ENCODE measurements around the gene TK1. TPM values are rescaled to one million over a fixed set of nuclear protein-coding genes. Genes with fewer than 3 reads are reported as not detected.
A peak's percentile ranks its signal among the peaks of the same experiment; 100 is the strongest.

TK1 gene
- total RNA-seq, 2 experiments from 2014 or later: 175 to 179 TPM

GRCh38 chr17:78219396-78220150 is 32.7 kb upstream of the TK1 start:
- ATAC-seq (no peak), DNase-seq (no peak)
- ChIA-PET CTCF (no interaction called here), POLR2A (interaction anchor here (0.9 kb wide), 1 partner anchor 24 kb away, joined by 5 read pairs; no protein-coding TSS in a partner anchor)
- intact Hi-C loops (cut with micrococcal nuclease): no loop called here
- H3K4me1 Mint-ChIP-seq (ENCODE audit: low read depth): peaks cover 4% of the 10 kb centered on the region
- no peak overlapping the region for H3K27ac Mint-ChIP-seq
- no peaks in the 10 kb centered on the region for H3K27me3 Mint-ChIP-seq
- peaks cover 54% of the 10 kb centered on the region for H3K36me3 Mint-ChIP-seq (ENCODE audit: low read depth)
- TF ChIP-seq CTCF (IDR thresholded peaks at IDR 0.05): no peak
- no peaks in the 10 kb centered on the region for H3K9me3 Mint-ChIP-seq
- no peak overlapping the region for H3K4me3 Mint-ChIP-seq

- intact Hi-C loops (cut with micrococcal nuclease): no loop called here
Measured at GRCh38 chr17:78214706-78215061, 27.8 kb upstream of the TK1 start.

GRCh38 chr17:78214016-78214705 is 27.3 kb upstream of the TK1 start, which contains the start of gene BIRC5:
TSS of gene BIRC5 (plus strand) at chr17:78214253. CDS start at chr17:78214317, 64 bp downstream.
- Mint-ChIP-seq H3K27me3 (no peaks in the 10 kb centered on the region), H3K4me1 (ENCODE audit: low read depth) (peaks cover 9% of the 10 kb centered on the region), H3K36me3 (ENCODE audit: low read depth) (peaks cover 24% of the 10 kb centered on the region), H3K4me3 (peak within 1 kb of the TSS; percentile 96), H3K27ac (peak within 1 kb of the TSS; percentile 87), H3K9me3 (no peaks in the 10 kb centered on the region)
- CTCF ChIA-PET: interaction anchor here (1.1 to 2.0 kb wide), 3 partner anchors 37 to 283 kb away, joined by 3 to 10 read pairs (median 7); no protein-coding TSS in a partner anchor
- peak; percentile 96 for DNase-seq
- intact Hi-C loops (cut with micrococcal nuclease): no loop called here
- ATAC-seq: peak; percentile 100
- no peak for TF ChIP-seq CTCF (IDR thresholded peaks at IDR 0.05)
- POLR2A ChIA-PET: interaction anchor here (0.6 to 1.4 kb wide), 5 partner anchors 10 to 829 kb away, joined by 3 to 4 read pairs (median 3); no protein-coding TSS in a partner anchor

More at GRCh38 chr17:78214706-78215061, 27.8 kb upstream of the TK1 start:
- H3K27ac Mint-ChIP-seq: peak overlapping the region; percentile 87
- no peak for TF ChIP-seq CTCF (IDR thresholded peaks at IDR 0.05)
- ChIA-PET POLR2A (interaction anchor here (0.6 to 1.4 kb wide), 3 partner anchors 10 to 829 kb away, joined by 3 read pairs; no protein-coding TSS in a partner anchor), CTCF (interaction anchor here (1.0 to 2.0 kb wide), 4 partner anchors 36 to 282 kb away, joined by 3 to 10 read pairs (median 5); no protein-coding TSS in a partner anchor)
- no peaks in the 10 kb centered on the region for H3K27me3 Mint-ChIP-seq
- DNase-seq: no peak
- peaks cover 9% of the 10 kb centered on the region for H3K4me1 Mint-ChIP-seq (ENCODE audit: low read depth)
- ATAC-seq: no peak
- peak overlapping the region; percentile 96 for H3K4me3 Mint-ChIP-seq
- peaks cover 29% of the 10 kb centered on the region for H3K36me3 Mint-ChIP-seq (ENCODE audit: low read depth)
- H3K9me3 Mint-ChIP-seq: no peaks in the 10 kb centered on the region

GRCh38 chr17:78211032-78211431 is 24.2 kb upstream of the TK1 start:
- CTCF ChIA-PET: no interaction called here
- TF ChIP-seq CTCF (IDR thresholded peaks at IDR 0.05): no peak
- DNase-seq (no peak), ATAC-seq (no peak)
- no peak overlapping the region for H3K4me3 Mint-ChIP-seq
- POLR2A ChIA-PET: no interaction called here
- H3K27ac Mint-ChIP-seq: no peak overlapping the region
- no peaks in the 10 kb centered on the region for H3K9me3 Mint-ChIP-seq
- peaks cover 11% of the 10 kb centered on the region for H3K36me3 Mint-ChIP-seq (ENCODE audit: low read depth)
- H3K4me1 Mint-ChIP-seq (ENCODE audit: low read depth): peaks cover 9% of the 10 kb centered on the region
- H3K27me3 Mint-ChIP-seq: no peaks in the 10 kb centered on the region
- intact Hi-C loops (cut with micrococcal nuclease): no loop called here

Data from activated CD8-positive, alpha-beta T cell treated with anti-CD3 and anti-CD28 coated beads for 36 hours (primary cell).